T-cell (primary cell): ENCODE data around the gene ZDHHC23. TPM values are rescaled to one million over a fixed set of nuclear protein-coding genes. Genes with fewer than 3 reads are reported as not detected.

Source experiments
- total RNA-seq, 35 experiments: library from RNA in 6 of 35; stranded (reverse) in 6 of 35; fragments of 120-200 nt in 1 of 35; gene quantifications; one replicate each; pipeline versions ENCODE4 v1.2.1 to v1.2.4 and lab custom pipeline; 2013 to 2026

Gene ZDHHC23
- total RNA-seq, 5 donors from 2014 or later (not counting 1 experiment from before 2014, with no cell fraction given) = 4.4 to 7.2 (median 5.4) TPM

Other genes starting within 250 kb of the ZDHHC23 start
- gene NAA50, start 201.8 kb upstream of the ZDHHC23 start, total RNA-seq = 10 to 100 TPM; 49.0 to 67.1 (median 61.8) TPM
- gene ATP6V1A, start 201.0 kb upstream of the ZDHHC23 start, total RNA-seq = 10 to 100 TPM; 14.9 to 23.7 (median 17.8) TPM
- 1 to 10 TPM in 4 of 5 donors, under 1 TPM in 1; 0.43 to 2.7 (median 1.4) TPM for gene GRAMD1C, start 109.2 kb upstream of the ZDHHC23 start, total RNA-seq
- 10 to 100 TPM in 1 of 5 donors, 1 to 10 TPM in 4; 5.4 to 10.5 (median 7.2) TPM for gene CCDC191, start 108.5 kb downstream of the ZDHHC23 start, total RNA-seq
- 10 to 100 TPM; 24.3 to 39.1 (median 31.7) TPM for gene QTRT2, start 108.7 kb downstream of the ZDHHC23 start, total RNA-seq
- gene DRD3, start 231.0 kb downstream of the ZDHHC23 start, total RNA-seq = under 1 TPM in 2 of 5 donors, not detected in 3; 0.23 to 0.26 TPM